ENCODE measurements around the gene PPY. TPM values are rescaled to one million over a fixed set of nuclear protein-coding genes. Genes with fewer than 3 reads are reported as not detected.

Gene PPY
- total RNA-seq, 1 donor from 2014 or later: not detected

- H3K27ac ChIP-seq (ENCODE audit: low read depth, low read length): no peak overlapping the region
- H3K4me1 ChIP-seq (ENCODE audit: control insufficient read depth in 3 of 3, insufficient read depth in 3 of 3, low read length in 3 of 3): peaks cover 2 to 5% (median 4%) of the 10 kb centered on the region in 3 donors
- no peaks in the 10 kb centered on the region for H3K9me3 ChIP-seq (ENCODE audit: control insufficient read depth in 3 of 3, low read length in 3 of 3)
- no peak overlapping the region for H3K9ac ChIP-seq (ENCODE audit: low read depth in 1 of 3, low read length in 3 of 3)
- peaks cover 12 to 35% (median 33%) of the 10 kb centered on the region in 3 donors for H3K27me3 ChIP-seq (ENCODE audit: control insufficient read depth in 3 of 3, insufficient read depth in 3 of 3, low read length in 3 of 3)
- no peaks in the 10 kb centered on the region for H3K36me3 ChIP-seq (ENCODE audit: control insufficient read depth in 3 of 3, insufficient read depth in 3 of 3, low read length in 3 of 3)
- no peak overlapping the region for H3K4me3 ChIP-seq (ENCODE audit: low read length in 3 of 3)
Observed at GRCh38 chr17:43918026-43918389, 24.3 kb downstream of the PPY start.

GRCh38 chr17:43917348-43918025 lies 24.8 kb downstream of the PPY start:
- H3K9me3 ChIP-seq (ENCODE audit: control insufficient read depth in 3 of 3, low read length in 3 of 3): no peaks in the 10 kb centered on the region
- H3K36me3 ChIP-seq (ENCODE audit: control insufficient read depth in 3 of 3, insufficient read depth in 3 of 3, low read length in 3 of 3): no peaks in the 10 kb centered on the region
- peaks cover 12 to 35% (median 33%) of the 10 kb centered on the region in 3 donors for H3K27me3 ChIP-seq (ENCODE audit: control insufficient read depth in 3 of 3, insufficient read depth in 3 of 3, low read length in 3 of 3)
- peak overlapping the region; percentile 43 to 51 (median 45) for H3K4me3 ChIP-seq (ENCODE audit: low read length in 3 of 3)
- peaks cover 2 to 5% (median 4%) of the 10 kb centered on the region in 3 donors for H3K4me1 ChIP-seq (ENCODE audit: control insufficient read depth in 3 of 3, insufficient read depth in 3 of 3, low read length in 3 of 3)
- H3K27ac ChIP-seq (ENCODE audit: low read depth, low read length): no peak overlapping the region
- H3K9ac ChIP-seq (ENCODE audit: low read depth in 1 of 3, low read length in 3 of 3): no peak overlapping the region

DNA sequence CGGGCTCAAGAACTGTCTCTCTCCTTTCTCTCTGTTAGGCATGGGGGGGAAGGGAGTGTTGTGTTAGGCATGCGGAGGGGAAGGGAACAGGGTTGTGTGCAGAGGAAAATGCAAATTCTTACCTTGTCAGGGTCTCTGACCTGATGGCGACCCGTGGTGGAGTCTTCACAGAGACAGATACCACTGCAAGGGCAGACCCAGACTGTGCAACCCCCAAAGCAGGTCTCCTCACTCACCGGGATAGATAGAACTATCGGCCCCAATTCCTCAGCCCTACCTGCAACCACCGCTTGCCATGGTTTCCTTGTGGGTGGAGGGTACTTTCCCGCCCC lies 25.3 kb downstream of the PPY start:
- no peak overlapping the region for H3K9ac ChIP-seq (ENCODE audit: low read depth in 1 of 3, low read length in 3 of 3)
- H3K9me3 ChIP-seq (ENCODE audit: control insufficient read depth in 3 of 3, low read length in 3 of 3): no peaks in the 10 kb centered on the region
- H3K27ac ChIP-seq (ENCODE audit: low read depth, low read length): no peak overlapping the region
- H3K4me1 ChIP-seq (ENCODE audit: control insufficient read depth in 3 of 3, insufficient read depth in 3 of 3, low read length in 3 of 3): peaks cover 2 to 5% (median 4%) of the 10 kb centered on the region in 3 donors
- no peaks in the 10 kb centered on the region for H3K36me3 ChIP-seq (ENCODE audit: control insufficient read depth in 3 of 3, insufficient read depth in 3 of 3, low read length in 3 of 3)
- H3K27me3 ChIP-seq (ENCODE audit: control insufficient read depth in 3 of 3, insufficient read depth in 3 of 3, low read length in 3 of 3): peaks cover 13 to 35% (median 33%) of the 10 kb centered on the region in 3 donors
- peak overlapping the region in 2 of 3 donors; percentile 43 to 51 for H3K4me3 ChIP-seq (ENCODE audit: low read length in 3 of 3)

- Histone ChIP-seq H3K4me3 (ENCODE audit: low read length in 3 of 3) (no peak overlapping the region), H3K9me3 (ENCODE audit: control insufficient read depth in 3 of 3, low read length in 3 of 3) (no peaks in the 10 kb centered on the region), H3K27ac (ENCODE audit: low read depth, low read length) (no peak overlapping the region)
Observed at GRCh38 chr17:43916385-43916784, 25.9 kb downstream of the PPY start.

DNA sequence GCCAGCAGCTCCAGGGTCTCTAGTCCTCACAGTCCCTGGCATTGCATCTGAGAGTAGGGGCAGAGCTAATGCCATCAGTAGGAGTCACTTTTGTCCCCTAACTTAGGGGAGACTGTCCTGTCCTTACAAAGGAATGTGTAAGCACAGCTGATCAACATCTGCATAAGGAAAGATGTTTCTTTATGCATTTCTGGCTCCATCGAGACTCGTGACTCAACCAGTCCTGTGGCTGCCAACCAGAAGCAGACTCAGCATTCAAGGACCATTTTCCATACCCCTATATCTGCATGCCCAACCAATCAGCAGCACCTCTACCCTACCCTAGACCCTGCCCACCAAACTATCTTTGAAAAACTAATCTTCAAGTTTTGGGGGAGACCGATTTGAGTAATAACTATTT lies 26.7 kb downstream of the PPY start:
- Histone ChIP-seq H3K4me3 (ENCODE audit: low read length in 3 of 3) (no peak overlapping the region), H3K27me3 (ENCODE audit: control insufficient read depth in 3 of 3, insufficient read depth in 3 of 3, low read length in 3 of 3) (peaks cover 18 to 30% (median 28%) of the 10 kb centered on the region in 3 donors), H3K27ac (ENCODE audit: low read depth, low read length) (no peak overlapping the region), H3K9ac (ENCODE audit: low read depth in 1 of 3, low read length in 3 of 3) (no peak overlapping the region), H3K9me3 (ENCODE audit: control insufficient read depth in 3 of 3, low read length in 3 of 3) (no peaks in the 10 kb centered on the region), H3K36me3 (ENCODE audit: control insufficient read depth in 3 of 3, insufficient read depth in 3 of 3, low read length in 3 of 3) (no peaks in the 10 kb centered on the region), H3K4me1 (ENCODE audit: control insufficient read depth in 3 of 3, insufficient read depth in 3 of 3, low read length in 3 of 3) (peaks cover 2 to 5% (median 4%) of the 10 kb centered on the region in 3 donors)

More at GRCh38 chr17:43916385-43916784, 25.9 kb downstream of the PPY start:
- H3K36me3 ChIP-seq (ENCODE audit: control insufficient read depth in 3 of 3, insufficient read depth in 3 of 3, low read length in 3 of 3): no peaks in the 10 kb centered on the region
- H3K4me1 ChIP-seq (ENCODE audit: control insufficient read depth in 3 of 3, insufficient read depth in 3 of 3, low read length in 3 of 3): peaks cover 2 to 5% (median 4%) of the 10 kb centered on the region in 3 donors
- no peak overlapping the region for H3K9ac ChIP-seq (ENCODE audit: low read depth in 1 of 3, low read length in 3 of 3)
- H3K27me3 ChIP-seq (ENCODE audit: control insufficient read depth in 3 of 3, insufficient read depth in 3 of 3, low read length in 3 of 3): peaks cover 18 to 38% (median 35%) of the 10 kb centered on the region in 3 donors

- Histone ChIP-seq H3K4me3 (ENCODE audit: low read length in 3 of 3) (no peak overlapping the region), H3K9me3 (ENCODE audit: control insufficient read depth in 3 of 3, low read length in 3 of 3) (no peaks in the 10 kb centered on the region), H3K4me1 (ENCODE audit: control insufficient read depth in 3 of 3, insufficient read depth in 3 of 3, low read length in 3 of 3) (peaks cover 2 to 5% (median 4%) of the 10 kb centered on the region in 3 donors), H3K27ac (ENCODE audit: low read depth, low read length) (no peak overlapping the region), H3K36me3 (ENCODE audit: control insufficient read depth in 3 of 3, insufficient read depth in 3 of 3, low read length in 3 of 3) (no peaks in the 10 kb centered on the region), H3K27me3 (ENCODE audit: control insufficient read depth in 3 of 3, insufficient read depth in 3 of 3, low read length in 3 of 3) (peaks cover 23 to 30% (median 29%) of the 10 kb centered on the region in 3 donors), H3K9ac (ENCODE audit: low read depth in 1 of 3, low read length in 3 of 3) (no peak overlapping the region)
Observed at GRCh38 chr17:43914451-43914850, 27.8 kb downstream of the PPY start.

GRCh38 chr17:43913584-43913983 lies 28.7 kb downstream of the PPY start:
- Histone ChIP-seq H3K4me1 (ENCODE audit: control insufficient read depth in 3 of 3, insufficient read depth in 3 of 3, low read length in 3 of 3) (peaks cover 2 to 5% (median 4%) of the 10 kb centered on the region in 3 donors), H3K36me3 (ENCODE audit: control insufficient read depth in 3 of 3, insufficient read depth in 3 of 3, low read length in 3 of 3) (no peaks in the 10 kb centered on the region), H3K4me3 (ENCODE audit: low read length in 3 of 3) (no peak overlapping the region), H3K9me3 (ENCODE audit: control insufficient read depth in 3 of 3, low read length in 3 of 3) (no peaks in the 10 kb centered on the region), H3K9ac (ENCODE audit: low read depth in 1 of 3, low read length in 3 of 3) (no peak overlapping the region), H3K27ac (ENCODE audit: low read depth, low read length) (no peak overlapping the region), H3K27me3 (ENCODE audit: control insufficient read depth in 3 of 3, insufficient read depth in 3 of 3, low read length in 3 of 3) (peaks cover 23 to 24% (median 23%) of the 10 kb centered on the region in 3 donors)

DNA sequence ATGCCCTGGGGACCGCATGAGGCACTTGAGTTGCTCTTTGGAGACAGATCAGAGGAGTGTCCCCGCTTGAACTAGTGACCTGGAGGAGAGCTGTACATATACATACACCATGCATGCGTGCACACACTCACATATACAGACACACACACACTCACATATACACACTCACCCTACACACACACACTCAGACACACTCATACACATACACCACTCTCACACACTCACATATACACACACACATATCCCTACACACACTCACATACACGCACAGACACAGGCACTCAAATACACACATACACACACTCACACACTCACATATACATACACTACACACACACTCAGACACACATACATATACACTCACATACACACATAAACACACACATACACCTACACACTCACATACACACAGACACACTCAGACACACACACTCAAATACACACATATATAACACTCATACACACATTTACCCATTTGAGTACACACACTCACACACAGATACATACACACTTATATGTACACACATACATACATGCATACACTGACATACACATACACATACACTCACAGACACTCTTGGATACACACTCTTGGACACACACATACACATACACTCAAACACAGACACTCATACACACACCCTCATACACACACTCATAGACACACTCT lies 29.5 kb downstream of the PPY start:
- H3K4me1 ChIP-seq (ENCODE audit: control insufficient read depth in 3 of 3, insufficient read depth in 3 of 3, low read length in 3 of 3): peaks cover 2 to 7% (median 6%) of the 10 kb centered on the region in 3 donors
- no peak overlapping the region for H3K9ac ChIP-seq (ENCODE audit: low read depth in 1 of 3, low read length in 3 of 3)
- no peak overlapping the region for H3K27ac ChIP-seq (ENCODE audit: low read depth, low read length)
- H3K27me3 ChIP-seq (ENCODE audit: control insufficient read depth in 3 of 3, insufficient read depth in 3 of 3, low read length in 3 of 3): peaks cover 18 to 28% (median 26%) of the 10 kb centered on the region in 3 donors
- no peak overlapping the region for H3K4me3 ChIP-seq (ENCODE audit: low read length in 3 of 3)
- no peaks in the 10 kb centered on the region for H3K36me3 ChIP-seq (ENCODE audit: control insufficient read depth in 3 of 3, insufficient read depth in 3 of 3, low read length in 3 of 3)
- no peaks in the 10 kb centered on the region for H3K9me3 ChIP-seq (ENCODE audit: control insufficient read depth in 3 of 3, low read length in 3 of 3)

- Histone ChIP-seq H3K4me1 (ENCODE audit: control insufficient read depth in 3 of 3, insufficient read depth in 3 of 3, low read length in 3 of 3) (peaks cover 7 to 9% (median 9%) of the 10 kb centered on the region in 3 donors), H3K4me3 (ENCODE audit: low read length in 3 of 3) (no peak overlapping the region), H3K27ac (ENCODE audit: low read depth, low read length) (no peak overlapping the region), H3K27me3 (ENCODE audit: control insufficient read depth in 3 of 3, insufficient read depth in 3 of 3, low read length in 3 of 3) (peaks cover 22 to 26% (median 26%) of the 10 kb centered on the region in 3 donors), H3K9ac (ENCODE audit: low read depth in 1 of 3, low read length in 3 of 3) (no peak overlapping the region), H3K36me3 (ENCODE audit: control insufficient read depth in 3 of 3, insufficient read depth in 3 of 3, low read length in 3 of 3) (no peaks in the 10 kb centered on the region), H3K9me3 (ENCODE audit: control insufficient read depth in 3 of 3, low read length in 3 of 3) (no peaks in the 10 kb centered on the region)
Observed at GRCh38 chr17:43911904-43912303, 30.4 kb downstream of the PPY start.

GRCh38 chr17:43909537-43910231 lies 32.6 kb downstream of the PPY start:
- H3K4me3 ChIP-seq (ENCODE audit: low read length in 3 of 3): no peak overlapping the region
- H3K4me1 ChIP-seq (ENCODE audit: control insufficient read depth in 3 of 3, insufficient read depth in 3 of 3, low read length in 3 of 3): peaks cover 17 to 23% (median 20%) of the 10 kb centered on the region in 3 donors
- no peak overlapping the region for H3K27ac ChIP-seq (ENCODE audit: low read depth, low read length)
- H3K36me3 ChIP-seq (ENCODE audit: control insufficient read depth in 3 of 3, insufficient read depth in 3 of 3, low read length in 3 of 3): no peaks in the 10 kb centered on the region
- H3K9ac ChIP-seq (ENCODE audit: low read depth in 1 of 3, low read length in 3 of 3): no peak overlapping the region
- no peaks in the 10 kb centered on the region for H3K9me3 ChIP-seq (ENCODE audit: control insufficient read depth in 3 of 3, low read length in 3 of 3)
- peaks cover 40 to 43% (median 41%) of the 10 kb centered on the region in 3 donors for H3K27me3 ChIP-seq (ENCODE audit: control insufficient read depth in 3 of 3, insufficient read depth in 3 of 3, low read length in 3 of 3)
